A549 (cell line): ENCODE measurements around the gene MIER1.

ENCODE experiments used
- CTCF ChIP-seq: fragments of >200 bp; sonication (Bioruptor Twin); formaldehyde crosslinking; IDR thresholded peaks from 3 replicates; pipeline ENCODE4 v1.5.1; 2016
- POLR2A ChIP-seq: IDR thresholded peaks from 2 replicates; pipeline ENCODE4 v1.6.1; 2012; ENCODE audit warnings: mild to moderate bottlenecking, low read length
- TF ChIP-seq, protein P1 (sequence below): IDR thresholded peaks from 2 replicates; pipeline ENCODE4 v1.6.1; 2012

DNA sequence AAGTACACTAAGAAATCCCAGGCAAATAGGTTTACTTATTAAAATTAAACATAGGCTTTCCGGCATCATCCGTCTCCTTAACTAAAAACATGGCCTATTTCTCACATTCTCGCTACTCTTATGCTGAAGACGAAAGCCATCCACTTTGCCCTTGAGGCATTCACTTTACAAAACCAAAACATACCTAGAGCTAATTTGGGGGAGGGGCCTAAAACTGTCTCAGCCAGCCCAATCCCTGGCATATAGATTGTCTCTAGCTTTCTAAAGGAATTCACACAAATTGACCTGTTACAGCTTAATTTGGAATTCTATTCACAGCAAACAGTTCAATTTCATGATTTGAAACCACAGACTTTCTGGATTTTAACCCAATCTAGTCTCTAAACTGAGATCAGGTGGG lies 94.3 kb downstream of the MIER1 start:
- TF ChIP-seq CTCF (no peak), POLR2A (no peak)
- TF ChIP-seq, protein P1, sequence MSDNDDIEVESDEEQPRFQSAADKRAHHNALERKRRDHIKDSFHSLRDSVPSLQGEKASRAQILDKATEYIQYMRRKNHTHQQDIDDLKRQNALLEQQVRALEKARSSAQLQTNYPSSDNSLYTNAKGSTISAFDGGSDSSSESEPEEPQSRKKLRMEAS: no peak
